GM18873 (cell line): ENCODE measurements around the gene TIPARP.

Experiments used
- ATAC-seq: cut with Tn5 transposase; IDR thresholded peaks from one replicate; pipeline ENCODE4 v1.9.1; 2021; ENCODE audit warnings: mild to moderate bottlenecking, moderate library complexity, moderate number of reproducible peaks; ENCODE audit not compliant: unreplicated experiment, low FRiP score

TIPARP gene

GRCh38 chr3:156674911-156675829 is 780 bp downstream of the TIPARP start:
- ATAC-seq: no peak

- ATAC-seq: no peak
These were observed 1.7 kb downstream of the TIPARP start for GRCh38 chr3:156675830-156676767.

- ATAC-seq: no peak
These were observed 2.5 kb downstream of the TIPARP start for GRCh38 chr3:156676768-156677479.

- ATAC-seq: no peak
These were observed 3.1 kb downstream of the TIPARP start for GRCh38 chr3:156677536-156677935.

GRCh38 chr3:156678197-156678596 is 3.8 kb downstream of the TIPARP start:
- no peak for ATAC-seq

GRCh38 chr3:156680243-156680914 is 6.0 kb downstream of the TIPARP start:
- no peak for ATAC-seq

GRCh38 chr3:156681002-156681401 is 6.6 kb downstream of the TIPARP start:
- peak; percentile 73 for ATAC-seq

GRCh38 chr3:156682501-156682900 is 8.1 kb downstream of the TIPARP start:
- ATAC-seq: no peak

GRCh38 chr3:156682963-156683362 is 8.6 kb downstream of the TIPARP start:
- ATAC-seq: no peak

- ATAC-seq: no peak
These were observed 10.8 kb downstream of the TIPARP start for GRCh38 chr3:156685198-156685597.

- ATAC-seq: no peak
These were observed 11.4 kb downstream of the TIPARP start for GRCh38 chr3:156685752-156686151.

- ATAC-seq: no peak
These were observed 12.6 kb downstream of the TIPARP start for GRCh38 chr3:156687023-156687422.

GRCh38 chr3:156688632-156689452 is 14.5 kb downstream of the TIPARP start:
- ATAC-seq: no peak

GRCh38 chr3:156689608-156690007 is 15.2 kb downstream of the TIPARP start:
- ATAC-seq: no peak

- ATAC-seq: no peak
These were observed 17.5 kb downstream of the TIPARP start for GRCh38 chr3:156691920-156692319.

GRCh38 chr3:156693166-156693565 is 18.8 kb downstream of the TIPARP start:
- ATAC-seq: no peak

GRCh38 chr3:156694536-156694935 is 20.1 kb downstream of the TIPARP start:
- no peak for ATAC-seq

- no peak for ATAC-seq
These were observed 28.0 kb downstream of the TIPARP start for GRCh38 chr3:156702367-156702766.

- ATAC-seq: no peak
These were observed 30.1 kb downstream of the TIPARP start for GRCh38 chr3:156704370-156705036.
